Measurements from ENCODE around the gene TRPM3. TPM values are rescaled to one million over a fixed set of nuclear protein-coding genes. Genes with fewer than 3 reads are reported as not detected.
"Not testable (repeated sequence)": the region's sequence is repeated elsewhere in the genome, so short reads cannot be mapped to it uniquely, and the experiment has no call there.

The TRPM3 gene
- total RNA-seq, 1 experiment from 2014 or later = not detected

GRCh38 chr9:70971723-70972122 lies 149.7 kb downstream of the TRPM3 start:
- Histone ChIP-seq H3K9ac (ENCODE audit: low read length) (no peak overlapping the region), H3K27ac (ENCODE audit: low read length) (no peak overlapping the region), H3K4me1 (ENCODE audit: insufficient read depth, low read length) (no peaks in the 10 kb centered on the region), H3K9me2 (replicated peaks; ENCODE audit: low read length) (no peaks in the 10 kb centered on the region), H3K4me3 (ENCODE audit: low read length) (no peak overlapping the region), H3K79me2 (ENCODE audit: low read length) (no peaks in the 10 kb centered on the region), H2AFZ (ENCODE audit: low read length) (no peak overlapping the region), H4K20me1 (ENCODE audit: low read length) (no peaks in the 10 kb centered on the region), H3K27me3 (ENCODE audit: low read length) (no peaks in the 10 kb centered on the region), H3K4me2 (ENCODE audit: low read length) (no peak overlapping the region), H3K9me3 (ENCODE audit: low read length) (no peaks in the 10 kb centered on the region), H3F3A (ENCODE audit: low read length, unreplicated experiment) (no peaks in the 10 kb centered on the region), H3K36me3 (ENCODE audit: low read depth, low read length) (no peaks in the 10 kb centered on the region)
- DNase-seq = no peak
- POLR2A ChIA-PET (ENCODE audit: unreplicated experiment) = no interaction called here
- no peak for ATAC-seq
- CTCF ChIA-PET = no interaction called here
- no peak for TF ChIP-seq EZH2 (IDR thresholded peaks at IDR 0.05; ENCODE audit: low read length, unreplicated experiment)
- no peak for TF ChIP-seq EZH2phosphoT487 (IDR thresholded peaks at IDR 0.05; ENCODE audit: borderline replicate concordance, low read length)
- no peak for TF ChIP-seq CTCF (conservative IDR thresholded peaks at IDR 0.05; ENCODE audit: low read depth, low read length)
- intact Hi-C loops (cut with micrococcal nuclease) = no loop called here
- BruUV-seq (replicated peaks) = no TSS peak

GRCh38 chr9:70966380-70966779 lies 155.0 kb downstream of the TRPM3 start:
- H3K36me3 ChIP-seq (ENCODE audit: low read depth, low read length); DNase-seq; H3K4me1 ChIP-seq (ENCODE audit: insufficient read depth, low read length); H3K79me2 ChIP-seq (ENCODE audit: low read length); H3K9me2 ChIP-seq (replicated peaks; ENCODE audit: low read length); H4K20me1 ChIP-seq (ENCODE audit: low read length); POLR2A ChIA-PET (ENCODE audit: unreplicated experiment); H3K4me3 ChIP-seq (ENCODE audit: low read length); intact Hi-C loops (cut with micrococcal nuclease); CTCF ChIA-PET; H3K4me2 ChIP-seq (ENCODE audit: low read length); H3K9ac ChIP-seq (ENCODE audit: low read length); H3K27me3 ChIP-seq (ENCODE audit: low read length); H2AFZ ChIP-seq (ENCODE audit: low read length); H3K27ac ChIP-seq (ENCODE audit: low read length); H3F3A ChIP-seq (ENCODE audit: low read length, unreplicated experiment); ATAC-seq; H3K9me3 ChIP-seq (ENCODE audit: low read length); BruUV-seq (replicated peaks): not testable (repeated sequence)

- Histone ChIP-seq H2AFZ (ENCODE audit: low read length) (no peak overlapping the region), H3K4me1 (ENCODE audit: insufficient read depth, low read length) (no peaks in the 10 kb centered on the region), H3K27me3 (ENCODE audit: low read length) (no peaks in the 10 kb centered on the region), H3K4me3 (ENCODE audit: low read length) (no peak overlapping the region), H3K9me3 (ENCODE audit: low read length) (no peaks in the 10 kb centered on the region), H3K9me2 (replicated peaks; ENCODE audit: low read length) (no peaks in the 10 kb centered on the region), H3K9ac (ENCODE audit: low read length) (no peak overlapping the region), H3F3A (ENCODE audit: low read length, unreplicated experiment) (no peaks in the 10 kb centered on the region), H4K20me1 (ENCODE audit: low read length) (no peaks in the 10 kb centered on the region), H3K36me3 (ENCODE audit: low read depth, low read length) (no peaks in the 10 kb centered on the region), H3K27ac (ENCODE audit: low read length) (no peak overlapping the region), H3K4me2 (ENCODE audit: low read length) (no peak overlapping the region), H3K79me2 (ENCODE audit: low read length) (no peaks in the 10 kb centered on the region)
- intact Hi-C loops (cut with micrococcal nuclease) = no loop called here
- no TSS peak for BruUV-seq (replicated peaks)
- no peak for ATAC-seq
- TF ChIP-seq CTCF (conservative IDR thresholded peaks at IDR 0.05; ENCODE audit: low read depth, low read length) (no peak), EZH2 (IDR thresholded peaks at IDR 0.05; ENCODE audit: low read length, unreplicated experiment) (no peak), EZH2phosphoT487 (IDR thresholded peaks at IDR 0.05; ENCODE audit: borderline replicate concordance, low read length) (no peak)
- no peak for DNase-seq
- CTCF ChIA-PET = no interaction called here
- POLR2A ChIA-PET (ENCODE audit: unreplicated experiment) = no interaction called here
Observed at GRCh38 chr9:70964861-70965260, 156.6 kb downstream of the TRPM3 start.

Data from PC-3 (cell line).